Testis (tissue), 2 donors: ENCODE measurements around the gene CELSR2.

Source experiments
- POLR2A ChIP-seq: fragments of 450-650 bp; IDR thresholded peaks from one replicate; pipeline ENCODE4 v1.6.1; 2017; ENCODE audit warnings: antibody characterized with exemption, mild to moderate bottlenecking, moderate library complexity
- TF ChIP-seq, protein P1 (sequence below), 3 experiments: fragments of 450-650 bp in 2 of 3; fragments of 200-600 bp in 1 of 3; sonication (generic) in 1 of 3; IDR thresholded peaks; one replicate each; pipeline ENCODE4 v1.5.1; 2016 to 2019; ENCODE audit warnings: antibody characterized with exemption in 3 of 3, mild to moderate bottlenecking in 2 of 3, moderate library complexity in 1 of 3

DNA sequence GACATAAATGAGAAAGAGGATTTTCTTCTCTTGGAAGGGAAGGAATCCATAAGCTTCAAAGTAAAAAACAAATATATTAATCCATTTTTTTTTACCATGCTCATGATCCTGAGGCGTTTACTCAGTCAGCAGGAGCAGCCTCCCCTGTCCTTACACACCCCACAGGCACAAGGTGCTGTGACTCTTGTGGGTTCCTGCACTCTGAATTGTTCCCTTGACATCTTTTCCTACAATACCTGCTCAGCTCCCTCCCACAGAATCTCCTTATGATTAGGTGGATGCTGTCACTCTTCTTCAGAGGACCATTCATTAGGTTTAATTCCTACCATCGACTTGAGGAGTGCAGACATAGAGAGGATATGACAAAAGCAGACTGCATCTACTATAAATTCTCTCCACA is 43.7 kb downstream of the CELSR2 start:
- TF ChIP-seq, protein P1, sequence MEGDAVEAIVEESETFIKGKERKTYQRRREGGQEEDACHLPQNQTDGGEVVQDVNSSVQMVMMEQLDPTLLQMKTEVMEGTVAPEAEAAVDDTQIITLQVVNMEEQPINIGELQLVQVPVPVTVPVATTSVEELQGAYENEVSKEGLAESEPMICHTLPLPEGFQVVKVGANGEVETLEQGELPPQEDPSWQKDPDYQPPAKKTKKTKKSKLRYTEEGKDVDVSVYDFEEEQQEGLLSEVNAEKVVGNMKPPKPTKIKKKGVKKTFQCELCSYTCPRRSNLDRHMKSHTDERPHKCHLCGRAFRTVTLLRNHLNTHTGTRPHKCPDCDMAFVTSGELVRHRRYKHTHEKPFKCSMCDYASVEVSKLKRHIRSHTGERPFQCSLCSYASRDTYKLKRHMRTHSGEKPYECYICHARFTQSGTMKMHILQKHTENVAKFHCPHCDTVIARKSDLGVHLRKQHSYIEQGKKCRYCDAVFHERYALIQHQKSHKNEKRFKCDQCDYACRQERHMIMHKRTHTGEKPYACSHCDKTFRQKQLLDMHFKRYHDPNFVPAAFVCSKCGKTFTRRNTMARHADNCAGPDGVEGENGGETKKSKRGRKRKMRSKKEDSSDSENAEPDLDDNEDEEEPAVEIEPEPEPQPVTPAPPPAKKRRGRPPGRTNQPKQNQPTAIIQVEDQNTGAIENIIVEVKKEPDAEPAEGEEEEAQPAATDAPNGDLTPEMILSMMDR (IDR thresholded peaks at IDR 0.05): no peak
- no peak for TF ChIP-seq POLR2A
